HCT116 (cell line): ENCODE measurements around the gene CCDC80. TPM values are rescaled to one million over a fixed set of nuclear protein-coding genes. Genes with fewer than 3 reads are reported as not detected.

Experiments
- ATAC-seq: fragments of 200-7000 bp; cut with Tn5 transposase; 2 replicates; pipeline ENCODE4 v1.9.1; 2020; ENCODE audit warnings: mild to moderate bottlenecking, moderate library complexity
- BruUV-seq: library from RNA; stranded (reverse); fragments of 400-500 nt; replicated peaks from 2 replicates; lab custom pipeline; 2021; lab: Mats Ljungman, UMichigan
- CTCF ChIA-PET: fragments of 300-600 bp; sonication (Branson Sonifier 250); formaldehyde crosslinking; loops from one replicate; lab custom pipeline; 2021; ENCODE audit warnings: antibody characterized with exemption; lab: Charles Lee
- POLR2A ChIA-PET: fragments of 300-600, 350-600 bp; sonication (Branson Sonifier 250); formaldehyde crosslinking; loops from one replicate; lab custom pipeline; 2021; ENCODE audit warnings: antibody characterized with exemption; lab: Charles Lee
- RAD21 ChIA-PET, 2 experiments: fragments of 300-600 bp; sonication (Branson Sonifier 250); formaldehyde crosslinking; loops; one replicate each; lab custom pipeline; 2023; ENCODE audit warnings: low total read pairs in 2 of 2; ENCODE audit not compliant: uncharacterized antibody in 2 of 2, unreplicated experiment in 2 of 2, low non-redundant PET in 1 of 2; lab: Charles Lee
- DNase-seq: peaks from one replicate; pipeline ENCODE4 v3.0.0-alpha.2; 2010; ENCODE audit warnings: low read depth, low spot score
- H2AFZ ChIP-seq: fragments of 200-600 bp; shearing (Covaris generic), sonication (generic); 2 replicates; pipeline ENCODE4 v1.6.1; 2017; ENCODE audit warnings: low read depth, mixed run types, mixed read lengths, antibody characterized with exemption, low read length; ENCODE audit not compliant: poor library complexity, severe bottlenecking
- H3K27ac ChIP-seq: 2 replicates; pipeline ENCODE4 v1.5.1; 2012; ENCODE audit warnings: low read depth, low read length
- H3K27me3 ChIP-seq: fragments of 200-600 bp; sonication (generic); 2 replicates; pipeline ENCODE4 v1.6.1; 2016; ENCODE audit warnings: mixed run types, low read length, mixed read lengths; ENCODE audit not compliant: insufficient read depth
- H3K36me3 ChIP-seq, 2 experiments: fragments of 200-500 bp in 1 of 2; fragments of 200-600 bp in 1 of 2; sonication (Bioruptor generic) in 1 of 2; sonication (generic) in 1 of 2; 2 replicates each; pipeline versions ENCODE4 v1.5.1 to v1.6.1; 2014 to 2016; ENCODE audit warnings: low read length in 2 of 2, inconsistent platforms in 1 of 2, mixed read lengths in 1 of 2, mixed run types in 1 of 2; ENCODE audit not compliant: insufficient read depth in 2 of 2, control insufficient read depth in 1 of 2
- H3K4me1 ChIP-seq, 2 experiments: fragments of 200-600 bp in 1 of 2; sonication (generic) in 1 of 2; 2 replicates each; pipeline versions ENCODE4 v1.5.1 to v1.6.1; 2012 to 2017; ENCODE audit warnings: low read length in 2 of 2, inconsistent platforms in 1 of 2, mild to moderate bottlenecking in 1 of 2, mixed read lengths in 1 of 2, mixed run types in 1 of 2, moderate library complexity in 1 of 2; ENCODE audit not compliant: insufficient read depth in 2 of 2, control insufficient read depth in 1 of 2
- H3K4me2 ChIP-seq: fragments of 200-600 bp; sonication (generic); 2 replicates; pipeline ENCODE4 v1.6.1; 2017; ENCODE audit warnings: mixed run types, low read length, mixed read lengths
- H3K4me3 ChIP-seq, 2 experiments: fragments of 200-600 bp in 1 of 2; sonication (generic) in 1 of 2; replicated peaks in 1 of 2; 2 replicates each; pipeline ENCODE4 v1.5.1; 2011 to 2016; ENCODE audit warnings: low read length in 2 of 2, control low read depth in 1 of 2, low read depth in 1 of 2, mild to moderate bottlenecking in 1 of 2, mixed read lengths in 1 of 2, mixed run types in 1 of 2
- H3K79me2 ChIP-seq: fragments of 200-600 bp; sonication (generic); 2 replicates; pipeline ENCODE4 v1.6.1; 2017; ENCODE audit warnings: mild to moderate bottlenecking, mixed run types, low read length, moderate library complexity, mixed read lengths; ENCODE audit not compliant: insufficient read depth
- H3K9ac ChIP-seq: fragments of 200-600 bp; sonication (generic); 2 replicates; pipeline ENCODE4 v1.6.1; 2016; ENCODE audit warnings: low read length, mixed read lengths
- H3K9me2 ChIP-seq: fragments of 200-600 bp; sonication (generic), shearing (Covaris generic); 2 replicates; pipeline ENCODE4 v1.6.1; 2017; ENCODE audit warnings: mixed run types, mild to moderate bottlenecking, moderate library complexity; ENCODE audit not compliant: insufficient read depth
- H3K9me3 ChIP-seq, 2 experiments: fragments of 200-500 bp in 1 of 2; fragments of 200-600 bp in 1 of 2; sonication (Bioruptor generic) in 1 of 2; sonication (generic) in 1 of 2; 2 replicates each; pipeline ENCODE4 v1.6.1; 2014 to 2017; ENCODE audit warnings: low read length in 2 of 2, mixed read lengths in 2 of 2, inconsistent platforms in 1 of 2, low read depth in 1 of 2, mild to moderate bottlenecking in 1 of 2, mixed run types in 1 of 2, moderate library complexity in 1 of 2; ENCODE audit not compliant: control insufficient read depth in 1 of 2, insufficient read depth in 1 of 2
- H4K20me1 ChIP-seq: fragments of 200-600 bp; sonication (generic), shearing (Covaris generic); 2 replicates; pipeline ENCODE4 v1.6.1; 2017; ENCODE audit warnings: mixed run types, mild to moderate bottlenecking, moderate library complexity; ENCODE audit not compliant: insufficient read depth
- CBX3 ChIP-seq: IDR thresholded peaks from 2 replicates; pipeline ENCODE4 v1.6.1; 2012; ENCODE audit warnings: low read depth
- CEBPB ChIP-seq: IDR thresholded peaks from 2 replicates; pipeline ENCODE4 v1.6.1; 2012; ENCODE audit warnings: low read depth
- EGR1 ChIP-seq: IDR thresholded peaks from 2 replicates; pipeline ENCODE4 v1.6.1; 2012; ENCODE audit warnings: low read depth
- ELF1 ChIP-seq: IDR thresholded peaks from 2 replicates; pipeline ENCODE4 v1.6.1; 2012; ENCODE audit warnings: low read depth, borderline replicate concordance
- EZH2 ChIP-seq: fragments of 200-600 bp; sonication (generic); IDR thresholded peaks from 2 replicates; pipeline ENCODE4 v1.6.1; 2017; ENCODE audit warnings: antibody characterized with exemption, mixed run types
- EZH2phosphoT487 ChIP-seq: fragments of 200-600 bp; IDR thresholded peaks from 2 replicates; pipeline ENCODE4 v1.6.1; 2018; ENCODE audit warnings: antibody characterized with exemption, borderline replicate concordance
- FOSL1 ChIP-seq: IDR thresholded peaks from 2 replicates; pipeline ENCODE4 v1.6.1; 2012; ENCODE audit warnings: low read depth
- JUND ChIP-seq: IDR thresholded peaks from 2 replicates; pipeline ENCODE4 v1.6.1; 2012
- MAX ChIP-seq: IDR thresholded peaks from 2 replicates; pipeline ENCODE4 v1.6.1; 2012
- POLR2A ChIP-seq: IDR thresholded peaks from 2 replicates; pipeline ENCODE4 v1.7.0; 2011; ENCODE audit warnings: borderline replicate concordance; ENCODE audit not compliant: insufficient read depth, insufficient read length; ENCODE audit errors: extremely low read depth
- POLR2AphosphoS5 ChIP-seq: IDR thresholded peaks from 2 replicates; pipeline ENCODE4 v1.6.1; 2011; ENCODE audit warnings: mild to moderate bottlenecking, low read depth, low read length, moderate library complexity
- REST ChIP-seq: IDR thresholded peaks from 2 replicates; pipeline ENCODE4 v1.6.1; 2012; ENCODE audit warnings: low read depth
- SIN3A ChIP-seq: IDR thresholded peaks from 2 replicates; pipeline ENCODE4 v1.6.1; 2012; ENCODE audit warnings: low read depth
- SP1 ChIP-seq: IDR thresholded peaks from 2 replicates; pipeline ENCODE4 v1.6.1; 2012; ENCODE audit warnings: low read depth
- SRF ChIP-seq: IDR thresholded peaks from 2 replicates; pipeline ENCODE4 v1.6.1; 2012; ENCODE audit warnings: low read depth
- TCF7L2 ChIP-seq: IDR thresholded peaks from 2 replicates; pipeline ENCODE4 v1.7.0; 2011; ENCODE audit warnings: borderline replicate concordance, inconsistent platforms; ENCODE audit not compliant: insufficient read depth, insufficient read length; ENCODE audit errors: extremely low read depth
- YY1 ChIP-seq: IDR thresholded peaks from 2 replicates; pipeline ENCODE4 v1.6.1; 2011; ENCODE audit warnings: low read length, low read depth, moderate library complexity, mild to moderate bottlenecking; ENCODE audit not compliant: insufficient replicate concordance; ENCODE audit errors: extremely low read depth
- ZFX ChIP-seq: fragments of 450-650 bp; IDR thresholded peaks from 2 replicates; pipeline ENCODE4 v1.6.1; 2017
- ZNF274 ChIP-seq: fragments of 200-500 bp; sonication (Bioruptor generic); IDR thresholded peaks from 2 replicates; pipeline ENCODE4 v1.6.1; 2014; ENCODE audit warnings: mild to moderate bottlenecking, low read depth, low read length, inconsistent platforms
- intact Hi-C: fragments of 100-400 bp; cut with micrococcal nuclease; formaldehyde crosslinking; loops from 2 replicates; pipeline ENCODE4 v1.10.0; 2022
- total RNA-seq: library from RNA; stranded (reverse); gene quantifications from one replicate; pipeline ENCODE4 v1.2.1, GENCODE V29; 2021; ENCODE audit not compliant: unreplicated experiment
- TF ChIP-seq, protein P1 (sequence below): IDR thresholded peaks from 2 replicates; pipeline ENCODE4 v1.6.1; 2012

Gene CCDC80
- total RNA-seq, 1 experiment from 2014 or later, result 1.7 TPM

- BruUV-seq, result no TSS peak
- TF ChIP-seq SP1, result no peak
- TF ChIP-seq FOSL1, result no peak
- no peak for TF ChIP-seq MAX
- TF ChIP-seq, protein P1, sequence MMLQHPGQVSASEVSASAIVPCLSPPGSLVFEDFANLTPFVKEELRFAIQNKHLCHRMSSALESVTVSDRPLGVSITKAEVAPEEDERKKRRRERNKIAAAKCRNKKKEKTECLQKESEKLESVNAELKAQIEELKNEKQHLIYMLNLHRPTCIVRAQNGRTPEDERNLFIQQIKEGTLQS, result no peak
- no peak for TF ChIP-seq EGR1
- no peak for TF ChIP-seq ELF1
- Histone ChIP-seq H3K9me2 (no peaks in the 10 kb centered on the region), H4K20me1 (no peaks in the 10 kb centered on the region), H3K4me3 (no peak overlapping the region), H3K36me3 (no peaks in the 10 kb centered on the region), H3K4me1 (no peaks in the 10 kb centered on the region), H3K9ac (no peak overlapping the region), H3K27ac (no peak overlapping the region), H2AFZ (no peak overlapping the region), H3K79me2 (no peaks in the 10 kb centered on the region), H3K27me3 (no peaks in the 10 kb centered on the region), H3K9me3 (no peaks in the 10 kb centered on the region), H3K4me2 (no peak overlapping the region)
- ChIA-PET CTCF (no interaction called here), POLR2A (no interaction called here), RAD21 (no interaction called here)
- DNase-seq (no peak), ATAC-seq (no peak)
- intact Hi-C loops, result no loop called here
These were observed 42.2 kb downstream of the CCDC80 start for GRCh38 chr3:112598731-112599130.

GRCh38 chr3:112597945-112598344 lies 43.0 kb downstream of the CCDC80 start:
- H4K20me1 ChIP-seq, result no peaks in the 10 kb centered on the region
- DNase-seq (no peak), ATAC-seq (no peak)
- no peaks in the 10 kb centered on the region for H3K4me1 ChIP-seq
- no peak overlapping the region for H2AFZ ChIP-seq
- H3K27me3 ChIP-seq, result no peaks in the 10 kb centered on the region
- H3K4me2 ChIP-seq, result no peak overlapping the region
- H3K9me3 ChIP-seq, result no peaks in the 10 kb centered on the region
- CTCF ChIA-PET, result no interaction called here
- no peaks in the 10 kb centered on the region for H3K9me2 ChIP-seq
- H3K27ac ChIP-seq, result no peak overlapping the region
- TF ChIP-seq JUND (no peak), REST (no peak), FOSL1 (no peak), ZNF274 (no peak), CBX3 (no peak), EZH2 (no peak), POLR2AphosphoS5 (no peak), EZH2phosphoT487 (no peak), TCF7L2 (no peak), YY1 (no peak), ZFX (no peak), SRF (no peak), SIN3A (no peak), EGR1 (no peak), POLR2A (no peak), ELF1 (no peak), MAX (no peak), CEBPB (no peak)
- BruUV-seq, result no TSS peak
- no peaks in the 10 kb centered on the region for H3K79me2 ChIP-seq
- no peak overlapping the region for H3K9ac ChIP-seq
- RAD21 ChIA-PET, result no interaction called here
- POLR2A ChIA-PET, result no interaction called here
- intact Hi-C loops, result no loop called here
- H3K4me3 ChIP-seq, result no peak overlapping the region
- H3K36me3 ChIP-seq, result no peaks in the 10 kb centered on the region
